LHCN-M2 (cell line): ENCODE results near the gene DUSP22. TPM values are rescaled to one million over a fixed set of nuclear protein-coding genes. Genes with fewer than 3 reads are reported as not detected.

ENCODE experiments used
- DNase-seq: peaks from one replicate; pipeline ENCODE4 v3.0.0-alpha.2; 2012; ENCODE audit warnings: low read depth
- total RNA-seq: library from RNA; depleted of rRNA; stranded (reverse); fragments of >200 nt; gene quantifications from 2 replicates; pipeline ENCODE4 v1.2.3, GENCODE V29; 2014

DUSP22 gene
- total RNA-seq, 1 experiment from 2014 or later = 14.9 TPM

DNA sequence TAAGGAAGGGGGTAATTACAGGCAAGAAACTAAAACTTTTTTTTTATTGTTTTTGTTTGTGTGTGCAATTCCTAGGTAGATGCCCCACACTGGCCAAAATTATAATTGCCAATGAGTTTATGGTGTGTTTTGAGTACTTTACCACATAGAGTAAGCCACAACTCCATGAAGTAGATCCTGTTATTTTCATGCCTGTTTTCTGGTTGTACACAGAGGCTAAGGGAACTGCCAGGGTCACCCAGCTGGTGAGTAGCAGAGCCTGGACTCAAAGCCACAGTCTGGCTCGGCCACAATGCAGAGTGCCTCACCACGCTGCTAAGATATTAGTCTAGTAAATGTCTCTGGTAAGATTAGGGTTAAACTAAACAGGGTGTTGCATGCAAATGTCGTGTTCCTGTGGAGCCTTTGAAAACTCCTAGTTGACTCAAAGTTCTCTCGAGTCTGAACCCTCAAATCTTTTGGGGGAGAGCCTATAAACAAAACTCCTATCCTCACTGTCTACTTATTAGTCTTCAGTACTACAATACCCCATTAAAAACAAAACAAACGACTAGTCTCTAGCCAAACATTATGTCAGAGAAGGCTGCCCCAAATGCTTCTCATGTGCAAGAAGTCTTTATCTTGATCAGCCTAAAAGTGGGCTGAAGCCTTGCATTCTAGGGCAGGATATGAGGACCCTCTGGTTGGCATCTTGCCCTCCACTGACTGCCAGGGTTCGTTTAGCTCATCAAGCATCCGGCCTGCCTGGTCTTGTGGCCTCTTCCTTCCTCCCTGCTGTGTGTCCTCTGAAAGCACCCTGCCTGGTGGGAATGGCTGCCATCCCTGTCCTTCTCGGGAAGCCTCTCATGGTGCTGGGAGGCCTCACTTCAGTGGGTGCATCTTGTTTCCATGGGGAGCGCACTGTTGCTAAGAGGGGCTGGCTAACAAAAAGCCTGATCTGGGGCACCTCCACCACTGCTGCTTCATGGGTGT is 4.2 kb downstream of the DUSP22 start:
- DNase-seq = peak; percentile 12

DNA sequence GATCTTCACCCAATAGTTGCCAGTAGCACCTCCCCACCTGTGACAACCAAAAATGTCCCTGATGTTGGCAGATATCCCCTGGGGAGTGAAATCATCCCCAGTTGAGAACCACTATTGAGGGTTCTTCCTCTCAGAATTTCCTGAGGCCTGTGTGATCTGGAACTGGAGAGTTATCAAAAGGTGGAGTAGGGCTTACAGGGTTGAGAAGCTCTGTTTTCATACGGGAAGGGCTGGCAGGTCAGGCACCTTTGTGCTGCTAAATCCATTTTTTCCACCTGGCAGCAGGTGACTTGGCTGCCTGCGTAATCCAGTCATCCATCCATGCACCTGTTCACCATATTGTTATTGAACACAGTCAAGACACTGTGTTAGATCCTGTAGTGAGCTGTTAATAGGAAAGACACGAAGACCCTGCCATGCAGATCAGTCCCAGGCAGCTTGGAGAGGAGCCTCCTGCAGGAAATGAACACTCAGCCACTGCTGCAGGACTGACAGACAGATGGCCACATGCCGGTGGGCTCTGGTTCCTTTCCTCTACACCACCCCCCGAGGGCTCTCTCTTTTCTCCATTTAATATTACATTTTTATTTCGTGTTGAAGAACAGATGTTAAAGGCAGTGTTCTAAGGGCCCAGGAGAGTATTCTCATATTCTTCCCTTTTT is 5.4 kb downstream of the DUSP22 start:
- no peak for DNase-seq

DNA sequence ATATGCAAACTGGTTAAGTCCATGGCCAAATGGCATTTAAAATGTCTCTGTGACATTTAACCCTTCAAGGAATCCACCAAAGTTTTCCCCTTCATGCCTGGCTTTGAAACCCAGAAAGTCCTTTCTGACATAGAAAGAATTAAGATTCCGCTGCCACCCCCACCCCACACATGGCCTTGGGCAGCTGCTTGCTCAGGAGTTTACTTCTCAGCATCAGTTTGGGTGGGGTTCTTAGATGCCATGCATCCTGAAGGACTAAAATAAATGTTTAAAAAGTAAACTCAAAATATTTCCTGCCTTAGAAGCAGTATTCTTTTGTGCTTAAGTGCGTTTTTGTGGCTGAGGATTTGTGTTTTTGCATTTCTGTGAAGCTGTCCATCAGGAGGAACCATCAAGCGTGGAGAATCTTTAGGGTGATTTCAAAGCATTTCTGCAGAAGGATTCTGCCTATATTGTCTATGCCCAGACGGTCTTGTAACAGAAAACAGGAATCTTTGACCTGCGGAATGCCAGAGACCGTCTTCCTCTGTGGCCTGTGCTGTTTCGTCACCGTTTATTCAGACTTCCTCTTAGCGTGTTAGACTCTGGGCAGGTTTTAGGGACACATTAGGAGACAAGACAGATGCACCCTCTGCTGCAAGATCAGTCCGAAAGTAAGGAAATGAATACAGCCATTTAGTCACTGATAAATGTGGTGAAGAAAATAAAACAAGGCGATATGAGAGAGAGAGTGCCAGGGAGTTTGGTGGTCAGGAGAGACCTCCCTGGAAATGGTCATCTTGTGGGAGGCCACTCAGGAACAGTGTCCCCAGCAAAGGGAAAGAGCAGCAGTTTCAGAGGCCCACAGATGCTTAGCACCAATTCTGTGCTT is 6.2 kb downstream of the DUSP22 start:
- no peak for DNase-seq

DNA sequence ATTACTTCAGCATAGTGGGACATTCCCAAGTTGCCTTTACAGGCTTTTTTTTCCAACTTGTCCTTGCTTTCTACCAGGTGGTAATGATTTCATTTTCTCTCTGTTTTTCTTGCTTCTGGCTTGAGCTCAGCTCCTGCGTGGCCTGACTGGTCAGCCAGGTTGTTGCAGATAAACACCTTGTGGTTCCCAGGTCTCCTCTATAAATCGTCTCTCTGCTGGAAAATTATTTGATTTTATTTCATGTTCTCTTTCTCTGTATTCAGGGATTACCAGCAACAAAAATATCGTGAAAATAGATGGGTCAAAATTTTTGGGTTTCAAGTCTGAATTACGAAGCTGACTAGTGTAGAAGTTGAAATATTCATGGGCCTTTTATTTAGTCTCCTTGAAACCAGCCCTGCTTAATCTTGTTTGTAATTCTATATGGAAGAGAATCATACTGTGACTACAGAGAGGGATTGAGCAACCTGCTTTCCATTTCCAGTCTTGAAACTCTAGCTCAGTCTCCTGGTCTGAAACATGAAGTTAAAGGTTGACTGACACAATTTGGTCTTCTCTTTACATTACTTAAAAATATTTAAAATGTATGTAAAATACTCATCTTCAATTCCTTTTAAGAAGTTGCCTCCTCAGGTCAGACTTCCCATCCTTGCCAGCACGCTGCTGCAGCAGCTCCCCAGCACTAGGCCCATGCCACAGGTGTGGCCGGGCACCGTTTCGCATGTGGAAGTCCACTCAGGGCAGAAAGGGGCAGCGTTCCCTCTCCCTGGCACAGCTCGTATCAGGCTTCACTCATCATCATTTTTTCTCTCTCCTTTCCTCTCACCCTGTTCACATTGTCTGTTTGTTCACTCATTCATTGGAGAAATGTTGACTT is 7.1 kb downstream of the DUSP22 start:
- DNase-seq = no peak

DNA sequence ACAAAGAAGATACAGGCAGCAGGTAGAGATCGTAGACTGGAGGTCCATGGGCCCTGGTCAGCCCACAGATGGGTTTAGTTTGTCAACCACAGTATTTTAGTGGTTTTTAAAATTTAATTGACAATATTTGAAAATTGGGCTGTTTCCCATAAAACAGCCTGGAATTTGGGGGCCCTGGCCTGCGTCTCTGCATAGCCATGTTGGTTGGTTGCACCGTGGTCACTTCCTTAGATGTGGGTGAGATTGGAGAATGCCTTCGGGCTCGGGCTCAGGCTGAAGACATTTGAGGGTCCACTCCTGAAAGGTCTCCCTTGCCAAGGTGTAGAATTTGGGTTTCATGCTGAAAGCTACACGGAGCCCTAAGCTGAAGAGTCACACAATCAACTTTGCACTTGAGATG is 7.7 kb downstream of the DUSP22 start:
- no peak for DNase-seq

DNA sequence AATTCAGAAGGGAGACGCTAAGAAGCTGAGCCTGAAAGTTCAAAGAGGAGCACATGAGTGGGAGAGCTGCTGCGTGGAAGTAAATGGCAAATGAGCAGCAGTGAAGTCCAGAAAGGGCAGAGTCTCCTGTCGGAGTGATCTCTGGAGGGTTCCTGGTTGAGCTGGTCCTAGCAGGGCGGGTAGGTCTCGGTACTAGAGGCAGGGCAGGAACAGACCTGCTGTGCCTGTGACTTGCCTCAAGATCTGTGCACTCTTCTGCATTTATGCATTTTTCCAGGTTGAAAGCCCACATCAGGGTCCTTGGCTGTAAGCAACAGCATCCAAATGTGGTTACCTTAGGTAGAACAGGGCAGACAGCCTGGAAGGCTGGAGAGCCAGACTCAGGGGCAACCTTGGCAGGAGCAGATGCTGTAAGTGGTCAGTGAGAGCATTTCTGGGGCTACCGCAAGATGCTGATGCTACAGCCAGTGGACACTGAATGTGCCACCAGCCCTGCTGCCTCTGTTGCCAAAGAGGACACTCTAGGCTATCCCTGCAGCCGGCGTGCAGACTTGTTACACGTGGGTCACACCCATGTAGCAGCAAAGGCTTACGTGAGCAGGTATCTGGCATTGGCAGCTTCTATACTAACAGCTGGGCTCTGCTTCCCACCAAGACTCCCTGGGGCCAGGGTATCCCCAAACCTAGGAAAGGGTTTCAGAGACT is 8.4 kb downstream of the DUSP22 start:
- DNase-seq = no peak

DNA sequence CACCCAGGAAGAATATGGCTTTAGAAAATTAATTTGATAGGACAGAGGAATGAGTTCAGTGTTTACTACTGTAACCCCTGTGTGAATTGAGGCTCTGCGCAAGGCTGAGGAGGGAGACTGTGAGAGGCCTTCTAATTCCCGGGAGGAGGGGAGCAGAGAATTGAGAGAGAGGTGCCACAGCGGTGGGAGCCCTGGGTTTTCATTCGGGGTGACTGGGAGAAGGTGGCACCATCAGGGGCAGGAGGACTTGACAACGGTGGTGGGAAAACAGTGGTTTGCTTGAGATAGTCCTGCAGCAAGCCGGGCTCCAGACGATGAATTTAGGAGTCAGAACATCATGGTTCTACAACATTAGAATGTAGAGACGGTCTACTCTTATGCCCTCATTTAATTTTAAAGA is 9.2 kb downstream of the DUSP22 start:
- no peak for DNase-seq

DNA sequence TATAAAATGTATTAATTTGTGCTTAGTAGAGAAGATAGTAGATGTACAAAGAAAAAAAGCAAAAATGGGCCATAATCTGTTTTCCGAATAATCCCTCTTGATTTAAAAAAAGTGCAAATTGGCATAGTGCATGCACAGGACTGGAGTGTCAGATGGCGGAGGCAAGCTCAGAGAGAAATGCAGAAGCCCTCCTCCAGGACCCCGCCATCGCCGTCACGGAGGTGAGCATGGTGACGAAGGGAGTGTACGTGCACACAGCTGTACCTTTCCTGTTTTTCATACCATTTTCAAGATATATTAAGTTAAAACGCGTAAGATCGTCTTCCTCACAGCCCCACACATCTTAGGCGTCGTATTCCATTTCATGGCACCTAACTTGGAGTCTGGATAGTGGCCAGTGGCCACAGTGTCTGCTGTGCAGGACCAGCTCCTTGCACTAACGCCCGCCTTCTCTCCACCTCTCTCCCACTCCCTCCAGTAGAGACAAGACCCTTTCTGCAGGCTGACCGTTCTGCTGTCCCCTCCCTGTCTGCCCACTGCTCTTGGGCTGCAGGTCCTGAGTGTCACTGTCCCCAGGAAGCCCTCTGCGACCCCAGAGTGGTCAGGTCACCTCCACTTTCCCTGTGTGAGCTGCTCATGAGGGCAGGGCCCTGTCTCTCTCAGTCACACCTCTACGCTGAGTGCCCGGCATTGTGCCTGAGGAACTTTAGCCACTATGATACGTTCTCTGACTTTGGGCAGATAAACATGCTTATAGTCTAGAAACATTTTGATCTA is 9.8 kb downstream of the DUSP22 start:
- no peak for DNase-seq

DNA sequence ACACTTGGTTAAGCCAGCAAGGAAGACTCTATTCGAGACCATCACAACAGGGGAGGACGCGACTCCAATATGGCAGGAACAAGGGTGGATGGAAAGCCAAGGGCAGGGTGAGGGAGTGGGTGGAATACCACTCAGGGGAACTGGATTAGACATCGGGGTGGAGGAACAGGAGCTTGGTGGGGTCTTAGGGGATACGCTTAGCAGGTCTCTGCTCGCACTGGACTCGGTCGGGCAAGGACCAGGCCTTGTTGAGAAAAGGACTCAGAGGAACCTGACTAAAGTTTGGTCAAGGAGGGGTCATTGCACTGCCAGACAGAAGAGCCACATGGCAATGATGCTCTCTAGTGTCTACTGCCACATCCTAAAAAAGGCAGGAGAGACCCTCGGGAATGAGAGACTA is 10.5 kb downstream of the DUSP22 start:
- no peak for DNase-seq

DNA sequence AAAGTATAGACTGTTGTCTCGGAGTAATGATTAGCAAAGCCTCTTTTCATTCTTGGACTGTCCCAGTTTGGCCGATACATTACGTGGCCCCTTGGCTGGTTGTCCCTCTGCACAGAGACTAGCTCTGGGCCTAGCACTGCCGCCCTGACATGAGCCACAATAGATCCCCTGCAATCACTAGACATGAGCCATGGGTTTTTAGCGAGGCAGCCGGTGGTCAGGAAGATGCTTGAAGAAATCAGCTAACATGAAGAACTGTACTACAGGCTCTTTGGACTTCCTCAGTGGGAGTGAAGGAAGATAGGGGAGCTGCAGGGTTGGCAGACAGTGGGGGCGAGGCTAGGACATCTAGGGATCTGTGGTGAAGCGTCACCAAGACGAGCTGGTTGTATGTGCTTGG is 11.0 kb downstream of the DUSP22 start:
- DNase-seq = no peak

DNA sequence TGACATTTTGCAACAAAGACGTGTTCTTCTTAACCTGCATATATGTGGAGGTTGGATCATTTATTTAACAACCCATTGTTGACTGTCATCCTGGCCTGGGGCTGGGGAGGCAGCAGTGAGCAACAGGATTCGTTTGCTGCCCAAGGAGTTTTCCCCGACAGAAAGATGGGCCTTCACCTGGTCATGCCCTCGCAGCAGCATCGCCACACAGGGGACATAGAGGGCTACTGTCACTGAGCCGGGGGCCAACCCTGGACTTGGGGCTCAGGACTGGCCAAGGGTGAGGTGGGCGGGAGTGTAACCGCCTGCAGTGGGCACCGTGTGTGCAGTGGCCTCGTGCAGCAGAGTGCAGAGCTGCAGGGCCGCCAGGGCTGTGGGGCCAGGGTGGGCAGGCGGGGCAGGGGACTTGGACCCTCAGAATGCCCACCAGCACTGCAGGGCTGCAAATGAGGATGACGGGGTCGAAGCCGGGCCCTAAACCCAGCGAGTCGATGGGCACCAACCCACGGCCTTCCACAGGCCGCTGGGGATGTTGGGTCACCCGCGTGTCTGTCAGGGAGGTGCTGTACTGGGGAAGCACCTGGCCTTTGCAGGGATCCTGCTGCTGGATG is 11.8 kb downstream of the DUSP22 start:
- DNase-seq = no peak

DNA sequence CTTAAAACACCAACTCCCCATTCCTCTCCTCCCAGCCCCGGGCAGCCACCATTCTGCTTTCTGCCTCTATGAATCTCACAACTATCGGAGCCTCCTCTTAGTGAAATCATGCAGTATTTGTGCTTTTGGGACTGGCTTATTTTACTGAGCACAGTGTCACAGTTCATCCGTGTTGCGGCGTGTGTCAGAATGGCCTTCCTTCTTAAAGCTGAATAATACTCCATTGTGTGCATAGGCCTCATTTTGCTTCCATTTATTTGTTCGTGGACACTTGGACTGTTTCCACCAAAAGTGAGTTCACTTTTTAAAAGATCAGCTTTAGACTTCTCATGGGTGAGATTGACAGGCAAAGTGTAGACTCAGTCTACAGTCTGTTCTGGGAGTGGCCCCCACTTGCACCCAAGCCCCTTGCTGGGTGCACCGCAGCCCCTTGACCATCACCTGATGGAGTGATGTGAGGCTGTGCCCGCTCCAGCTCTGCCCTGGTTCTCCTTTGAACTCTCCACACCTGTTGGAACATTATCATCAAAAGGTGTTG is 12.6 kb downstream of the DUSP22 start:
- no peak for DNase-seq

DNA sequence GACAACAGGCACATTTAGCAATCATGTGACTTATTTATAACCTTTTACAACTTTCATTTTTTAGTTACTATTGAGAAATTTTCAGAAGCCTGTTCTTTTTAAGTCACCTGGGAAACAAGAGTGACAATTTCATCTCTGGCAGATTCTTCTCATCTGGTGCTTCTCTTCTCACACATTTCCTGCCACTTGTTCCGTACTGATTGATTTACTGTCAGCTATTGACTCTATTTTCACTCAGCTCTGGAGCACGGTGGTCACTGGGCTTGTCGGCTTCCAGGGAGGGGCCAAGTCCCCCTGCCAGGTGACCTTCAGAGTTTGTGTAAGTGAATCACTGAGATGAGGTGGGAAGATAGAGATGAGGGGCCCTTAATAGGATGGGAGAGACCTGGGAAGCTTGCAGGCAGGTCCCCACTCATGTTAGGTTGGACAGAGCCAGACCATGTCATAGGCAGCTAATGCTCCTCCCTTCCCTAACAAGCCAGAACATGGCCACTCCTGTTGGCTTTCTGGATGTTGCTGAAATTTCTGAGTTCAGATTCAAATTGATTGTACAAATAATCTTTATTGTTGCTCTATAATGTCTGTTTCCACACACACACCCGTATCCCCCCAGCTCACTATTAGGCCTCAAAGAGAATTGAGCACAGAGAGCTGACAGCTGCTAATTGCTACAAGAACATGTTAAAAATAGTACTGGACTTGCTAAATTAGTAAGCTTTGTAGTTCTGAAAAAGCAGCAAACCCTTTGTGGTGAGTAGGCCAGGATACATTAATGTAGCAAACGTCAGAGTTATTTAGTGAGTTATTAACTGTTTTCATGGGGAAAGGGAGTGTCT is 13.3 kb downstream of the DUSP22 start:
- DNase-seq = no peak

DNA sequence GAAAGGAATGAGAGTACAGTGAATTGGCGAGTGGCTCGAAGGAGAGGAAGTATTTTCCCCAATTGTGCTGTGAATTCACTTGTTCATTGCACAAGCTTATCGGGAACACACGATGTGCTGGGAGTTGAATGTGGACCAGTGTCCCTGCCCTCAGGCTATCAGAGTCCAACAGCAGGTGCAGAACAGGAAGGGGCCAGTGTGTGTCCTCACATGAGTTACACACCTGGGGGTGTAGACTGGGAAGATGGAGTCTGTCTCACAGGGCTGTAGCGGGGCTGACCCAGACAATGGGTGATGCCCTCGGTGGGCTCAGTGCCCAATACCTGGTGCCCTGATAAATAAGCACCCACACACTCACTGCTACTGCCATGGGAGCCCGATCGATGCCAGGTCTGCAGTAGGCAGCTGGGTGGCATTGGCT is 14.4 kb downstream of the DUSP22 start:
- no peak for DNase-seq

DNA sequence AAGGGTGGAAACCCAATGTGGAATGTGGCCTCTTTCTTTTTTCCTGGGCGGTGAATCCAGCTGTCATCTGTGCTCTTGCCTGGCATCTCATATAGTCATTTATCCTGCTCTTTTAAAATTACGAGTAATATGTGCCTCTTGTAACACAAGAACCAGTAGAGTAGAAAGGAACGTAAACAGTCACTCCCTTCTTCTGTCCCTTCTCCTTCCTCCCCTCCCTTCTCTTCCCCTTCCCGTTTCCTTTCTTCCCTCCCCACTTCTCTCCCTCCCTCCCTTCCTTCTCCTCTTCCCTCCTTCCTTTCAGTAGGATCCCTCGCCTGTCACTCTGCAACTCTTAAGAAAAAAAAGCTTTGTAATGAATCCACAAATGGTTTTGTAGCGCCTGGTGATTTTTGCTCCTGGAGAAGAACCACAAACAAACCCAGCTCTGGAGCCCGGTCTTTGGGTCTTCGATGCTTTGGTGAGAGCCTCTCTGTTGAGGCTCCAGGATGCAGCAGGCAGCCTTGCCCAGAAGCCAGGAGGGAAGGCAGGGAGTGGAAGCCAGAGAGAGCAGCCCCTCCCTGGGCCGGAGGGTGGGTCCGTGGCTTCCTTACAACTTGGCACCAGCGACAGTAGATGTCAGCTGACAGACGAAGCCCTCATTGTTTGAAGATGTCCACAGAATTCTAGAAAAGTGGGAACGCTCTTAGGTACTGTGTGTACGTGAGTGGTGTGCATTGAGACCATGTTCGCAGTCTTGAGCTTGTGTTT is 15.0 kb downstream of the DUSP22 start:
- no peak for DNase-seq

DNA sequence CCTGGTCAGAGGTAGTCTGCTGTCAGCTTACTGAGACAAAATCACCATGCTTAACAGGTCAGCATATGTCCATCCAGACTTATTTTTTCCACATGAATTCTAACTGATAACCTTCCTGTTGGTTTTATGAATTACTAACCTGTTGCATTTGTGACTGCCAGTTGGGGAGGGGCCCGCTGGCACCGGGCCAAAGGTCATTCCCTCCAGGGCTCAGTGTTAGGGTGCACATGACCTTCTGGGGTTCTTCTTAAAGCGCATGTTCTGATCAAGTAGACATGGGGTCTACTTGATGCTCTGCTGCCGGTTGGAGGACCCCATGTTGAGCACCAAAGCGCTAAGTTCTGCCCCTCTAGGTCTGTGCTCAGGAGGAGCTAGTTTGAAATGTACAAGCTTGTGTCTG is 15.6 kb downstream of the DUSP22 start:
- no peak for DNase-seq

DNA sequence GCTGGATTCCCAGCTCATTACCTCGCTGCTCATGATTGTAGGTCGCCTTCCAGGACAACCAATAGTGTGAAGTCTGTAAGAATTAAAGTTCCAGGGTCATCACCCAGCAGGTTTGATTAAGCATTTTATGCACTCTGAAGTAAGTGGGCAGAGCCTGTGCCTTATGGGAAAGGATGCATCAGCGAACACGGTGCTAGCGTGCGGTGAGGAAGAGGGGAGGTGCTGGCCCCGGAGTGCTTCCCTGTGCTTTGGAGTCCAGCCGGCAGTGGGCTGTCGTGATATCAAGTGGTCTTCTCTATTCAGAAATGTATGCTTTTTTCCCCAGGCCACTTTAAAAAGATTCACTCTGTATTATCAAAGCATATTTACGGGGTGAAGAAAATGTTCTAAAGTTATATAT is 16.0 kb downstream of the DUSP22 start:
- DNase-seq = no peak
